Naive thymus-derived CD4-positive, alpha-beta T cell (primary cell): Measurements from ENCODE around the gene RIMS3. TPM values are rescaled to one million over a fixed set of nuclear protein-coding genes. Genes with fewer than 3 reads are reported as not detected.

Experiments used
- ATAC-seq: fragments of 150-1000 bp; cut with Tn5 transposase; 2 replicates; pipeline ENCODE4 v1.10.0; 2021; ENCODE audit warnings: mild to moderate bottlenecking, moderate library complexity
- CTCF ChIA-PET: fragments of 350-600 bp; sonication (Branson Sonifier 250); formaldehyde crosslinking; loops from one replicate; lab custom pipeline; 2021; ENCODE audit warnings: antibody characterized with exemption; lab: Charles Lee
- POLR2A ChIA-PET: fragments of 350-600 bp; sonication (Branson Sonifier 250); formaldehyde crosslinking; loops from one replicate; lab custom pipeline; 2021; ENCODE audit warnings: antibody characterized with exemption, inconsistent platforms; lab: Charles Lee
- DNase-seq, 9 donors: peaks; one replicate each; pipeline versions ENCODE4 v3.0.0 to v3.0.0-alpha.2; 2020 to 2022; ENCODE audit warnings: mixed read lengths in 1 of 9
- H3K27ac ChIP-seq: one replicate; pipeline ENCODE4 v1.7.0; 2013; ENCODE audit warnings: mild to moderate bottlenecking, low read depth, low read length, moderate library complexity
- H3K27me3 ChIP-seq, 2 donors: one replicate each; pipeline ENCODE4 v1.7.0; 2013; ENCODE audit warnings: low read length in 2 of 2, mild to moderate bottlenecking in 2 of 2, moderate library complexity in 2 of 2; ENCODE audit not compliant: control insufficient read depth in 2 of 2, insufficient read depth in 2 of 2
- H3K36me3 ChIP-seq, 3 experiments: 1 replicate in 2 of 3; 2 replicates in 1 of 3; pipeline ENCODE4 v1.7.0; 2013; ENCODE audit warnings: low read length in 3 of 3, mild to moderate bottlenecking in 3 of 3, moderate library complexity in 1 of 3; ENCODE audit not compliant: insufficient read depth in 3 of 3, control insufficient read depth in 2 of 3
- H3K4me1 ChIP-seq, 2 donors: one replicate each; pipeline ENCODE4 v1.7.0; 2013; ENCODE audit warnings: low read length in 2 of 2, mild to moderate bottlenecking in 2 of 2, moderate library complexity in 1 of 2; ENCODE audit not compliant: control insufficient read depth in 2 of 2, insufficient read depth in 2 of 2
- H3K4me3 ChIP-seq: 2 replicates; pipeline ENCODE4 v1.7.0; 2013; ENCODE audit warnings: mild to moderate bottlenecking, low read length
- H3K9me3 ChIP-seq, 3 experiments: 1 replicate in 2 of 3; 2 replicates in 1 of 3; pipeline ENCODE4 v1.7.0; 2013; ENCODE audit warnings: low read length in 3 of 3; ENCODE audit not compliant: control insufficient read depth in 2 of 3
- H3K27ac Mint-ChIP-seq, 9 donors: one replicate each; pipeline ENCODE4 v1.8.0; 2020 to 2022; ENCODE audit warnings: mixed read lengths in 9 of 9, mild to moderate bottlenecking in 8 of 9, moderate library complexity in 5 of 9, inconsistent platforms in 2 of 9
- H3K27me3 Mint-ChIP-seq, 5 donors: one replicate each; pipeline ENCODE4 v1.8.0; 2021 to 2022; ENCODE audit warnings: mixed read lengths in 5 of 5, mild to moderate bottlenecking in 1 of 5
- H3K36me3 Mint-ChIP-seq, 5 donors: one replicate each; pipeline ENCODE4 v1.8.0; 2020 to 2022; ENCODE audit warnings: mixed read lengths in 5 of 5, mild to moderate bottlenecking in 3 of 5, inconsistent platforms in 1 of 5
- H3K4me1 Mint-ChIP-seq, 7 donors: one replicate each; pipeline ENCODE4 v1.8.0; 2020 to 2022; ENCODE audit warnings: mixed read lengths in 7 of 7, mild to moderate bottlenecking in 3 of 7, inconsistent platforms in 1 of 7
- H3K4me3 Mint-ChIP-seq, 10 donors: one replicate each; pipeline ENCODE4 v1.8.0; 2020 to 2022; ENCODE audit warnings: mild to moderate bottlenecking in 10 of 10, mixed read lengths in 10 of 10, moderate library complexity in 6 of 10, inconsistent platforms in 2 of 10
- H3K9me3 Mint-ChIP-seq, 11 donors: one replicate each; pipeline ENCODE4 v1.8.0; 2020 to 2022; ENCODE audit warnings: mixed read lengths in 11 of 11, mild to moderate bottlenecking in 4 of 11, inconsistent platforms in 1 of 11, moderate library complexity in 1 of 11
- intact Hi-C, 2 donors: fragments of 100-400 bp; cut with micrococcal nuclease; formaldehyde crosslinking; loops; one replicate each; pipeline ENCODE4 v1.15.1; 2023
- polyA plus RNA-seq, 2 donors: library from polyadenylated mRNA; unstranded; fragments of 300-500 nt; fragmentation: Illumina TruSeq; gene quantifications; one replicate each; pipeline ENCODE4 v1.2.3, GENCODE V29; 2021
- total RNA-seq, 6 experiments: library from RNA in 5 of 6; stranded (reverse) in 5 of 6; gene quantifications; 1 replicate in 5 of 6; 2 replicates in 1 of 6; pipeline ENCODE4 v1.2.3 and lab custom pipeline; 2021 to 2026

Gene RIMS3
- total and polyA plus RNA-seq, 7 experiments from 2014 or later, result 1.1 to 4.3 (median 2.2) TPM

GRCh38 chr1:40638097-40639036 is 27.1 kb downstream of the RIMS3 start:
- intact Hi-C loops, result no loop called here
- H3K36me3 Mint-ChIP-seq, result peaks cover 0 to 18% (median 1%) of the 10 kb centered on the region in 5 donors
- peaks cover 0 to 14% (median 6%) of the 10 kb centered on the region in 7 donors for H3K4me1 Mint-ChIP-seq

GRCh38 chr1:40637470-40638007 is 27.9 kb downstream of the RIMS3 start:
- DNase-seq (no peak), ATAC-seq (no peak)
- POLR2A ChIA-PET, result no interaction called here
- CTCF ChIA-PET, result no interaction called here
- H3K36me3 Mint-ChIP-seq, result peaks cover 0 to 18% (median 1%) of the 10 kb centered on the region in 5 donors
- peaks cover 0 to 14% (median 6%) of the 10 kb centered on the region in 7 donors for H3K4me1 Mint-ChIP-seq
- no peak overlapping the region for H3K4me3 Mint-ChIP-seq
- intact Hi-C loops, result no loop called here
- H3K27me3 Mint-ChIP-seq, result peaks cover 0 to 5% (median 0%) of the 10 kb centered on the region in 5 donors
- H3K27ac Mint-ChIP-seq, result peak overlapping the region in 1 of 9 donors; percentile 4
- Histone ChIP-seq H3K27ac (no peak overlapping the region), H3K36me3 (no peaks in the 10 kb centered on the region), H3K9me3 (no peaks in the 10 kb centered on the region), H3K4me1 (no peaks in the 10 kb centered on the region), H3K27me3 (no peaks in the 10 kb centered on the region), H3K4me3 (no peak overlapping the region)
- H3K9me3 Mint-ChIP-seq, result peaks cover 0 to 2% (median 0%) of the 10 kb centered on the region in 11 donors

More at GRCh38 chr1:40638097-40639036, 27.1 kb downstream of the RIMS3 start:
- DNase-seq (no peak), ATAC-seq (no peak)
- Mint-ChIP-seq H3K27me3 (peaks cover 0 to 5% (median 0%) of the 10 kb centered on the region in 5 donors), H3K4me3 (no peak overlapping the region), H3K9me3 (peaks cover 0 to 2% (median 0%) of the 10 kb centered on the region in 11 donors), H3K27ac (no peak overlapping the region)
- Histone ChIP-seq H3K27ac (no peak overlapping the region), H3K36me3 (no peaks in the 10 kb centered on the region), H3K9me3 (no peaks in the 10 kb centered on the region), H3K27me3 (no peaks in the 10 kb centered on the region), H3K4me3 (no peak overlapping the region), H3K4me1 (no peaks in the 10 kb centered on the region)
- CTCF ChIA-PET, result interaction anchor here (1.0 kb wide), 1 partner anchor 9 kb away, joined by 3 read pairs; no protein-coding TSS in a partner anchor
- POLR2A ChIA-PET, result no interaction called here

- no peak overlapping the region for H3K27ac ChIP-seq
- ChIA-PET POLR2A (no interaction called here), CTCF (no interaction called here)
- intact Hi-C loops, result no loop called here
- ATAC-seq, result no peak
- H3K4me3 ChIP-seq, result no peak overlapping the region
- Mint-ChIP-seq H3K4me1 (peaks cover 0 to 14% (median 6%) of the 10 kb centered on the region in 7 donors), H3K9me3 (peaks cover 0 to 2% (median 0%) of the 10 kb centered on the region in 11 donors), H3K36me3 (peaks cover 0 to 18% (median 1%) of the 10 kb centered on the region in 5 donors), H3K27ac (no peak overlapping the region), H3K27me3 (peaks cover 0 to 5% (median 0%) of the 10 kb centered on the region in 5 donors), H3K4me3 (no peak overlapping the region)
- no peak for DNase-seq
- no peaks in the 10 kb centered on the region for H3K4me1 ChIP-seq
- H3K9me3 ChIP-seq, result no peaks in the 10 kb centered on the region
- H3K36me3 ChIP-seq, result no peaks in the 10 kb centered on the region
- no peaks in the 10 kb centered on the region for H3K27me3 ChIP-seq
Observed at GRCh38 chr1:40636777-40637176, 28.7 kb downstream of the RIMS3 start.

- POLR2A ChIA-PET, result no interaction called here
- H3K9me3 ChIP-seq, result no peaks in the 10 kb centered on the region
- CTCF ChIA-PET, result interaction anchor here (0.6 kb wide), 1 partner anchor 196 kb away, joined by 3 read pairs; no protein-coding TSS in a partner anchor
- H3K4me1 ChIP-seq, result no peaks in the 10 kb centered on the region
- no peaks in the 10 kb centered on the region for H3K36me3 ChIP-seq
- Mint-ChIP-seq H3K36me3 (peaks cover 0 to 18% (median 1%) of the 10 kb centered on the region in 5 donors), H3K27me3 (peaks cover 0 to 5% (median 0%) of the 10 kb centered on the region in 5 donors), H3K4me1 (peaks cover 0 to 14% (median 6%) of the 10 kb centered on the region in 7 donors), H3K9me3 (peaks cover 0 to 2% (median 0%) of the 10 kb centered on the region in 11 donors), H3K4me3 (no peak overlapping the region), H3K27ac (no peak overlapping the region)
- H3K4me3 ChIP-seq, result no peak overlapping the region
- intact Hi-C loops, result no loop called here
- H3K27ac ChIP-seq, result no peak overlapping the region
- no peaks in the 10 kb centered on the region for H3K27me3 ChIP-seq
- no peak for DNase-seq
- ATAC-seq, result no peak
Observed at GRCh38 chr1:40635763-40636500, 29.6 kb downstream of the RIMS3 start.

- Mint-ChIP-seq H3K4me3 (no peak overlapping the region), H3K4me1 (peaks cover 0 to 11% (median 2%) of the 10 kb centered on the region in 7 donors), H3K27me3 (peaks cover 0 to 5% (median 0%) of the 10 kb centered on the region in 5 donors), H3K27ac (peak overlapping the region in 1 of 9 donors; percentile 32), H3K36me3 (peaks cover 0 to 13% (median 1%) of the 10 kb centered on the region in 5 donors), H3K9me3 (peaks cover 0 to 2% (median 0%) of the 10 kb centered on the region in 11 donors)
- Histone ChIP-seq H3K27me3 (no peaks in the 10 kb centered on the region), H3K36me3 (no peaks in the 10 kb centered on the region), H3K27ac (no peak overlapping the region), H3K9me3 (no peaks in the 10 kb centered on the region), H3K4me3 (no peak overlapping the region), H3K4me1 (peaks cover 0 to 7% of the 10 kb centered on the region in 2 donors)
- DNase-seq (no peak), ATAC-seq (no peak)
- POLR2A ChIA-PET, result no interaction called here
- CTCF ChIA-PET, result interaction anchor here (0.6 kb wide), 1 partner anchor 195 kb away, joined by 3 read pairs; no protein-coding TSS in a partner anchor
- intact Hi-C loops, result no loop called here
Observed at GRCh38 chr1:40634901-40635655, 30.4 kb downstream of the RIMS3 start.
